Measurements from ENCODE around the gene MYH14. TPM values are rescaled to one million over a fixed set of nuclear protein-coding genes. Genes with fewer than 3 reads are reported as not detected.

Gene MYH14
- total RNA-seq, 2 donors from 2014 or later = 27.0 to 31.5 TPM

- WGBS = 5% methylated on average over 19 of the region's 20 CpGs
- H3K27me3 ChIP-seq (replicated peaks; ENCODE audit: insufficient read depth) = peaks cover 3% of the 10 kb centered on the region
- H3K36me3 ChIP-seq = no peaks in the 10 kb centered on the region
- H3K4me3 ChIP-seq = no peak overlapping the region
- H3K9me3 ChIP-seq = no peaks in the 10 kb centered on the region
- intact Hi-C loops (cut with DNase I) = no loop called here
- no peak overlapping the region for H3K27ac ChIP-seq
- H3K4me1 ChIP-seq (replicated peaks) = no peaks in the 10 kb centered on the region
- TF ChIP-seq CTCF (IDR thresholded peaks at IDR 0.05) = no peak
- TF ChIP-seq POLR2A (IDR thresholded peaks at IDR 0.05) = no peak
- no peak for TF ChIP-seq POLR2AphosphoS5 (IDR thresholded peaks at IDR 0.05)
- DNase-seq (ENCODE audit: low spot score) = no peak
Observed at GRCh38 chr19:50313812-50314536, 110.6 kb downstream of the MYH14 start.

GRCh38 chr19:50314724-50315708, 111.6 kb downstream of the MYH14 start:
- no peaks in the 10 kb centered on the region for H3K36me3 ChIP-seq
- H3K27me3 ChIP-seq (replicated peaks; ENCODE audit: insufficient read depth) = peaks cover 3% of the 10 kb centered on the region
- H3K9me3 ChIP-seq = no peaks in the 10 kb centered on the region
- DNase-seq (ENCODE audit: low spot score) = no peak
- no peak overlapping the region for H3K4me3 ChIP-seq
- H3K4me1 ChIP-seq (replicated peaks) = no peaks in the 10 kb centered on the region
- TF ChIP-seq CTCF (IDR thresholded peaks at IDR 0.05) = no peak
- TF ChIP-seq POLR2A (IDR thresholded peaks at IDR 0.05) = no peak
- TF ChIP-seq POLR2AphosphoS5 (IDR thresholded peaks at IDR 0.05) = no peak
- intact Hi-C loops (cut with DNase I) = no loop called here
- no peak overlapping the region for H3K27ac ChIP-seq
- WGBS = 3% methylated on average over 39 of the region's 40 CpGs

- Histone ChIP-seq H3K36me3 (no peaks in the 10 kb centered on the region), H3K4me1 (replicated peaks) (no peaks in the 10 kb centered on the region), H3K4me3 (no peak overlapping the region), H3K27me3 (replicated peaks; ENCODE audit: insufficient read depth) (peaks cover 2% of the 10 kb centered on the region), H3K27ac (no peak overlapping the region), H3K9me3 (no peaks in the 10 kb centered on the region)
- DNase-seq (ENCODE audit: low spot score) = no peak
- intact Hi-C loops (cut with DNase I) = no loop called here
- WGBS = 2% methylated on average over 18 of the region's 18 CpGs
- TF ChIP-seq POLR2A (IDR thresholded peaks at IDR 0.05) = no peak
- TF ChIP-seq POLR2AphosphoS5 (IDR thresholded peaks at IDR 0.05) = no peak
- TF ChIP-seq CTCF (IDR thresholded peaks at IDR 0.05) = no peak
Observed at GRCh38 chr19:50315773-50316448, 112.5 kb downstream of the MYH14 start.

- 58% methylated on average over 4 of the region's 4 CpGs for WGBS
- Histone ChIP-seq H3K27me3 (replicated peaks; ENCODE audit: insufficient read depth) (no peaks in the 10 kb centered on the region), H3K27ac (no peak overlapping the region), H3K4me3 (no peak overlapping the region), H3K4me1 (replicated peaks) (no peaks in the 10 kb centered on the region), H3K9me3 (no peaks in the 10 kb centered on the region), H3K36me3 (no peaks in the 10 kb centered on the region)
- TF ChIP-seq POLR2AphosphoS5 (IDR thresholded peaks at IDR 0.05) (no peak), CTCF (IDR thresholded peaks at IDR 0.05) (no peak), POLR2A (IDR thresholded peaks at IDR 0.05) (no peak)
- DNase-seq (ENCODE audit: low spot score) = no peak
- intact Hi-C loops (cut with DNase I) = no loop called here
Observed at GRCh38 chr19:50317115-50317514, 113.7 kb downstream of the MYH14 start.
